Eye (tissue), 1 donor: ENCODE data around the gene ENC1.
"Not testable (repeated sequence)": the region's sequence is repeated elsewhere in the genome, so short reads cannot be mapped to it uniquely, and the experiment has no call there.

Experiments used
- DNase-seq: peaks from one replicate; pipeline ENCODE4 v3.0.0-alpha.2; 2015

The ENC1 gene, protein sequence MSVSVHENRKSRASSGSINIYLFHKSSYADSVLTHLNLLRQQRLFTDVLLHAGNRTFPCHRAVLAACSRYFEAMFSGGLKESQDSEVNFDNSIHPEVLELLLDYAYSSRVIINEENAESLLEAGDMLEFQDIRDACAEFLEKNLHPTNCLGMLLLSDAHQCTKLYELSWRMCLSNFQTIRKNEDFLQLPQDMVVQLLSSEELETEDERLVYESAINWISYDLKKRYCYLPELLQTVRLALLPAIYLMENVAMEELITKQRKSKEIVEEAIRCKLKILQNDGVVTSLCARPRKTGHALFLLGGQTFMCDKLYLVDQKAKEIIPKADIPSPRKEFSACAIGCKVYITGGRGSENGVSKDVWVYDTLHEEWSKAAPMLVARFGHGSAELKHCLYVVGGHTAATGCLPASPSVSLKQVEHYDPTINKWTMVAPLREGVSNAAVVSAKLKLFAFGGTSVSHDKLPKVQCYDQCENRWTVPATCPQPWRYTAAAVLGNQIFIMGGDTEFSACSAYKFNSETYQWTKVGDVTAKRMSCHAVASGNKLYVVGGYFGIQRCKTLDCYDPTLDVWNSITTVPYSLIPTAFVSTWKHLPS

DNA sequence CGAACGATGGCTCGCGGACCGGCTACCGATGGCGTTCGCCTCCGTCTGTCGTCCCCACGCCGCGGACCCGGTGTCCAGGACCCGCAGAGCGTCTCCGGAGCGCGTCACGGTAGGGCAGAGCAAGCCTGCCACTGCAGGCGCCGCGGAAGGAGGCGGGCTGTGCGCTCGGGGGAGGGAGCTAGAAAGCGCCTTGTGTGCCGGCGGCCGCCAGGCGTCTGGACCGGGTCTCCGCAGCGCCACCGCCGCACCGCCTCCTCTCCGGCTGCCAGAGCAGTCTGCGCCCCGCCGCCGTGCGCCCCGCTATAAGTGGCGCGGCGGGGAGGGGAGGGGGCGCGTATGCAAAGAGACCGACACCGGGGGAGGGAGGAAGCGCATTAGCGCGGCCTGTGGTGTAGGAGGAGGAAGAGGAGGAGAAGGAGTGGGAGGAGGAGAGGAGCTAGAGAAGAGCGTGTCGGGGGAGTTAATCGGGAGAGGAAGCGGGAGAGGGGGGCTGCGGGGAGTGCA is at the start of gene ENC1:
Gene ENC1, minus strand, starts transcription at position 279 of the 504 bp plus-strand sequence. CDS start 4,243 bp downstream, outside the sequence.
- peak; percentile 97 for DNase-seq

DNA sequence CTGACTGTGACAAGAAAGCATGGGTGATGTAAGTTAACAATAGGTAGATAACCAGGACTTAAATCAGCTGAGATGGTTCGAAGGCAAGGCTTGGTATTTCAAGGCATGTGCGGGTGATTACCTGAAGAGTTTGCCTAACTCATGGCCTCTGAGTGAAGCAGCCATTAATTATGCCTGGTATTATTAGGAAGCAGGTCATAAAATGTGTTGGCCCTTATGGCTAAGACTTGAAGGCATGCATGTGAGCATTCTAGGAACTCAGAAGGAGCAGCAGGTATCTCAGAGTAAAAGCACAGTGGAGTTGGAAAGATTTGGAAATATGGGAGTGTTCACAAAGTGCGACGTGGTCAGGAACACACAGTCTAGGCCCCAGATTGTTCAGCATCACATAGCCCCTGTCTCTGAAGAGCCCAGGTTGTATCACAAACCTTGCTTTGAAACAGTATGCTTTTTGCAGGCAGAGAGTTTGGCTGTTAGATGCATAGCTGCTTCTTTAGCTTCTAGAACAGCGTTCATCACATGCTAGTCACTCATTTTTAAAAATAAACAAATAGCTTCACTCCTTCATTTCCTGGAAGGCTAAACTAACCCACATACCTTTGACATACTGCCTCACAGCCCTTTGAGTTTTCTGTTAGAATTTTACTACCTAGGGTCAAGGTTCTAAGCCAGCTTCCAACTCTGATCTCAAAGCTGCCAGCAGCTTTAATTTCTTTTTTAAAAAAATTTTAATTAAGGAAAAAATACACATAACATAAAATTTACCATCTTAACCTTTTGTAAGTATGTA is 46.6 kb upstream of the ENC1 start:
- no peak for DNase-seq

DNA sequence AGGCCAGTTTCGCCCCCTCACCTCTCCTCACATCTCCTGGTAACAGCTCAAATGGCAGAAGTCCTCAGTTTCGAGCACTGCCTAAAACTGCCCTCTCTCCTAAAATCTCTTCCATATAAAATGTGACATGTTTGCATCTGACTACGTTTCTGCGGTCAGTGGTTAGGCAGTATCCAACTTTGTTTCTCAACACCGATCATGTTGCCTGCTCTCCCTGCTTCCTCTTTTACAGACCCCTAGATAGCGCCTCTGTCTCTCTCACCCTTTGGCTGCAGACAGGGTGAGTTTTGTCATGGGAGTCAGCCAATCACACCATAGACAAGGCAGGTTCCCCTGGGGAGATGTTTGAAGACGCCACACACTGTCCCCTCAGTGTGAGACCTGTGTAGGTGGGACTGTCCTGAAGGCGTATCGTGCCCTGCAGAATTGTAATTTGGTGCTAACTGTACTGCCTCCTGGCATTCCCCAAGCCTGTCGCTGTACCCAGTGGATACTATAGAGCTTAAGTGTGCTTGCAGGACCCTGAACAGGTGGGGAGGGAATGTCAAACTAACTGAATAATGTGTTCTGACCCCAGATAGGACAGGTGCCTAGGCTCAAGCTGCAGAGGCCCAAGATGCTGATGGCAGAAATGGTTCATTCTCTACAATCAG is 45.6 kb upstream of the ENC1 start:
- peak; percentile 28 for DNase-seq

DNA sequence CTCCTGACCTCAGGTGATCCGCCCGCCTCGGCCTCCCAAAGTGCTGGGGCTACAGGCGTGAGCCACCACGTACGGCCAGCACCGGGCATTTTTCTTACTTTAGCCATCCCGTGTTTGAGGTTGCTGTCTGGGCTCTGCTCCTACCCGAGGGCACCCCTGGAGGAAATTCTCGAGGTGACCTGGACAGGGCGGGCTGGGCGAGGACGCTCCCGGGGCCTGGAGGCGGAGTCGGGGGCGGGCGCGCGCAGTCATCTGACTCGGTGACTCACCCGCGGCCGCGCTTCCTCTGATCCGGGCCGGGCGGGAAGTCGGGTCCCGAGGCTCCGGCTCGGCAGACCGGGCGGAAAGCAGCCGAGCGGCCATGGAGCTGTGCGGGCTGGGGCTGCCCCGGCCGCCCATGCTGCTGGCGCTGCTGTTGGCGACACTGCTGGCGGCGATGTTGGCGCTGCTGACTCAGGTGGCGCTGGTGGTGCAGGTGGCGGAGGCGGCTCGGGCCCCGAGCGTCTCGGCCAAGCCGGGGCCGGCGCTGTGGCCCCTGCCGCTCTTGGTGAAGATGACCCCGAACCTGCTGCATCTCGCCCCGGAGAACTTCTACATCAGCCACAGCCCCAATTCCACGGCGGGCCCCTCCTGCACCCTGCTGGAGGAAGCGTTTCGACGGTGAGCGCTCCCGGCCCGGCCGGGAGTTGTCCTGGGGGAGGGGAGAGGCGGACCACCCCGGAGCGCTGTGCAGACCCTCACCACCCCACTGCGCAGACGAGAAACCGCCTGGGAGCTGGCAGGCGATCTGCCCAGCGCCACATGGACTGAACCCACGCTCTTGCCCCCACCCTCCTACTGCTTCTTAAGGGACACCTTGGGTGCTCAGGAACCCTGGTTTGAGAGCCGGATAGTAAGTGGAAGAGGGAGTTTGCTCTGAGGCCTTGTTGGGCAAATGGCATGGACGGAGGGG is 44.6 kb upstream of the ENC1 start, which contains the start of gene HEXB:
Gene HEXB, plus strand, starts transcription at position 334 of the 952 bp plus-strand sequence. Its CDS starts 28 bp downstream, at position 362.
- DNase-seq, result peak; percentile 90

DNA sequence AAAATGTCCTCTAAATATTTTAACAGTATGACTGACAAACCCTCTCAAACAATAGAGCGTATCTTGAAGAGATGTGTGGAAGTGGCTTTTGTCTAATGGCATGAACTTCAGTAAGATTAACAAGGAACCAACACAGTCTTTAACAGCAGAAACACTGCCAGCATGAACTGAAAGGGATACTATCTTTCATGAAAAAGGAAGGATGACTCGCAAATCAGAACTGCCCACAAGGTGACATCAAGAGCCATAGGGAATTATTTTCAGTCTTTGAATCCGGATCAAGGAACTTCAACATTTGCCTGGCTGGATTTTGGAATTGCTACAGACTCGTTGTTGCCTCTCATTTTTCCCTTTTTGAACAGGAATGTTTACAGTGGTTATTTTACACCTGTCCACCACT is 39.4 kb upstream of the ENC1 start:
- no peak for DNase-seq

DNA sequence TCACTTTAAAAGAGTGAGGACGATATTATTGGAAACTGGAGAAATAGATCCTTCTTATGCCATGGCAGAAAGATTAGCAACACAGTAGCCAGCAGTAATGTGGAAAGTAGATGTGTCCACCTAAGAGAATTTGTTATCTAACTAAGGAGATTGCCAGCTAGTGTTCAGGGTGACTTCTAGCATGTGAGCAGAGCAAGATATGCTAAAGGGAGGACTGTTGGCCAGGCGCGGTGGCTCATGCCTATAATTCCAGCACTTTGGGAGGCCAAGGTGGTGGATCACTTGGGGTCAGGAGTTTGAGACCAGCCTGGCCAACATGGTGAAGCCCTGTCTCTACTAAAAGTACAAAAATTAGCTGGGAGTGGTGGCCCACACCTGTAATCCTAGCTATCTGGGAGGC is 38.8 kb upstream of the ENC1 start:
- not testable (repeated sequence) for DNase-seq

DNA sequence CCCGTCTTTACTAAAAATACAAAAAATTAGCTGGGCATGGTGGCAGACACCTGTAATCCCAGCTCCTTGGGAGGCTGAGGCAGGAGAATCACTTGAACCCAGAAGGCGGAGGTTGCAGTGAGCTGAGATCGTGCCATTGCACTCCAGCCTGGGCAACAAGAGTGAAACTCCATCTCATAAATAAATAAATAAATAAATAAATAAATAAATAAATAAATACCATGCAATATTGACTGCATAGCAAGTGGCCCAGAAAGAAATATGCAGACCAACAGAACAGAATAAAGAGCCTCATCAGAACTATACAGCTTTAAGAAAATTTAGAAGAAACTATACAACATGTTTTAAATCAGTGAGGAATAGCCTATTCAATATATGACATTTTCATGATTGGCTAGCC is 37.6 kb upstream of the ENC1 start:
- DNase-seq, result not testable (repeated sequence)

DNA sequence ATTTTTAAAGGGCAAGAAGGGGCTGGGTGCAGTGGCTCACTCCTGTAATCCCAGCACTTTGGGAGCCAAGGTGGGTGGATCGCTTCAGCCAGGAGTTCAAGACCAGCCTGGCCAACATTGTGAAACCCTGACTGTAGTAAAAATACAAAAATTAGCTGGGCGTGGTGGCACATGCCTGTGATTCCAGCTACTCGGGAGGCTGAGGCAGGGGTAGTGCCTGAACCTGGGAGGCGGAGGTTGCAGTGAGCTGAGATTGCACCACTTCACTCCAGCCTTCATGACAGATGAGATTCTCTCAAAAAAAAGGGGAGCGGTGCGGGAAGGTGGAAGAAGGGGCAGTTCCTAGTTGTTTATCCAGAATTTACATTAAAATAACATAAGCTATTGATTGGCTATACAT is 35.9 kb upstream of the ENC1 start:
- not testable (repeated sequence) for DNase-seq

DNA sequence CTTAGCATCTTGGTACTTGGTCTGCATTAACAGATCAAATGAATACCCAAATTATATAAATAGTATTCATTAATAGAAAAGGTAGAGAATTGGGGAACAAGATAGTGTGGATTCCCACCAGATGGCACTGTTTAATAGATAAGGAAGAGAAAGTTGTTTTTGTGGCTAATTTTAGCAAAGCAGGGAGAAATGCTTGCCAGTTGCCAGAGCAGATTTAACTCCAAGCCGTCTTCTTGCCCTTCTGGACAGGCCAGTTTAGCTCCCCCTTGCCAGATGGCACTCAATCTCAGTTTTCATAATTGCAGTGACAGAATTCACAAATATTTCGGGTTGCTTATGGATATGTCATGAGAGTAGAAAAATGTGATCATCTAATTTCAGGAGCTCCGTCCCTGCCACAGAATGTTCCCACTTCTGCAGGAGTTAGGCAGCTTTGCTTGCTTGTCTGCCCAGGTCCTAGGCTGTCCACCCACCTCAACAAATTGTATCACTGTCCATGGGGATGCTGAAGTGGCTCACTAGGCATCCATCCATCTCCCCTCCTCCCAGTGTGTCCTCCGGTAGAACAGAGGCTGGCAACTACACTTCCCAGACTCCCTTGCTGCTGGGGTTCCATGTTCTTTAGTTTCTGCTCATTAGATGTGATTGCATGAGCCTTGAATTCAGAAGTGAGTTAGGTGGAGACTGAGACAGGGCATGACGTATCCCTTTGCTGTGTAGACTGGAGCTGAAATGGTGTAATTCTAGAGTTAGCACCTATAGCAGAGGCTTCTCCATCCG is 32.7 kb upstream of the ENC1 start:
- DNase-seq, result peak; percentile 55

DNA sequence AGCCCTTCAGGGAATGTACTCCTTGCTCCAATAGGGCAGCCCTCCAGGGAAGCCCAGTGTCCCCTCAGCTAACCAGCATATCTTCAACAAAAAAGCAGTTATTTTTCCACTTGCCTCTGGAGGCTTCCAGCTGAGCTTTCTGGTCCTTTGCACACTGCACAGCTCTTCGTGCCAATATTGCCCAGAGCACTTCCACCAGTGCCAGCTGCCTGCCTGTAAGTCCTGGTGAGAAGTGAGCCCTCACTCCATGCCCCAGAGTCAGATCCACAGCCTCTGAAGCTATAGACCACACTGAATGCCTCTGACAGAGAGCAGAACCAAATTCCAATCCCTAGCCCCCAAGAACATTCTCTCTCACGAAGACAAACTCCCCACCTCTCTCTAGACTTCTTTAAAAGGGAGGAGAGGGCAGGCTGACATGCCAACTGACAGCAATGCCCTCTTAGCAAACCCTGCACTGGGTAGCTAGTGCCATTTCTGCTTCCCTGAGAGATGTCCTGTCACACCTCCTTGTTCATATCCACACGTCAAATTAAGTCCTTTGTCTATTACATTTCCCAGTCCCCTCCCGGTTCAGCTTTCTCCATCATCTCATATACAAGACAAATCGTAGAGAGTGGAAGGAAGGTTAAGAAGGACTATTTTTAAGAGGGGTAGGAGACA is 31.8 kb upstream of the ENC1 start:
- no peak for DNase-seq

DNA sequence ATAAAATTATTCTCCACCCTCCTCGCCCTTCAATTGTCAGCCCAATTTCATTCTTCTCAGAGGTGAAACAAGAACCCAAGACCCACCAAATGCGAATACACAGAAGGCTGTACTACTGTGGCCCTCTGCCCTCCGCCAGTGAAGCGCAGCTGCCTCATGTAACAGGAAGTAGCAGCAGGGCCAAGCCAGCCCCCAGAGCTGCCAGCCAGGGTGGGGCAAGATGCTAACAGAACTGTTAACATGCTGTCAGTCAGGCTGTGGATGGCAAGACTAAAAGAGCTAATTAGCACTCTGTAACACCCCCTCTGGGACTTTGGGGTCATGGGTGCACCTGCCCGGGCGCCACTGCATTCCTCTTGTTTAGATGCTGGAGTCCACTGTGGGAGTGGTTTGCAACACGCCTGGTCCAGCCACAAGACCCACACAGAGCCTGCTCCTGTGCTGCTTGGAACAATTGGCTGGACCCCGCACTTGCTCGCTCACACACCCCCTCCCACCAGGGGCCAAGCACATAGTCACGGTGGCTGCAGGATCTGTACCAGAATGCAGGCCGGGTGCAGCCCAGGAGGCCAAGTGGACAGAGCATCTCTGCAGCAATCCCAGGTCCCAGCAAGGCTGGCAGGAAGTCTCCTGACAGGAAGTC is 30.0 kb upstream of the ENC1 start:
- DNase-seq, result no peak

DNA sequence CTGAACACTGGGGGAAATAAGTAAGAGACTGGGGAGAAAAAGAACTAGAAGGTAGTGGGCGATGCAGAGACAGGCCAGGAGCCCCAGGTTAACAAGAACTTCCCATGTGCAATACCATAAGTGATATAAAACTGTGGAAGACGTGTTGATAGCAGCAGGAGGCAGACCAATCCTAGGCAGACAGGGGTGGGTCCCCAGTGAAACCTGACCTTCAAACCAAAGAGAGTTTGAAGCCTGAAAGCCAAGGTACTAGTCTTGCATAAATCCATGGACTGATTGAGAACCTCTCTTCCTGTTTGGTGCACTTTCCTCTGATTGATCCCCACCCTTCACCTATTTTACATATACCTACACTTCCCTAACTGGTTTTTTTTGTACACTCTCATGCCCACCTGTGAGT is 29.3 kb upstream of the ENC1 start:
- no peak for DNase-seq

DNA sequence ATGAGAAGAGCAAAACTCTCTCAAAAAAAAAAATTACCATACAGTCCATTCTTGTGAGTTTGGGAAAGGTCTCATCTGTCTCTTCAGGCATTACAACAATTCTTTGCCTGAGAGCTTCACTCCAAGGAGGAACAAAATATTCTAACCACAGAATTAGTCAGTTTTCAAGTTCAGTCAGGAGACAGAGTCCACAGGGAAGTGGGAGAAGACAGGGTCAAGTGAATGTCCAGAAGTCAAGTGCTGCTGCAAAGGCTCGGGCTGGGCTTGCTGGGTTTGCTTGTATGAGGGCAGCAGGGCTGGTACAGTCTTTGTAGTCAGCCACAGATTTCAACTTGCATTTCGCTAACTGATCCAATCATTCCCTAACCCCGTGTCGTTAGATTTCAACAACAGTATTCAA is 26.9 kb upstream of the ENC1 start:
- no peak for DNase-seq

DNA sequence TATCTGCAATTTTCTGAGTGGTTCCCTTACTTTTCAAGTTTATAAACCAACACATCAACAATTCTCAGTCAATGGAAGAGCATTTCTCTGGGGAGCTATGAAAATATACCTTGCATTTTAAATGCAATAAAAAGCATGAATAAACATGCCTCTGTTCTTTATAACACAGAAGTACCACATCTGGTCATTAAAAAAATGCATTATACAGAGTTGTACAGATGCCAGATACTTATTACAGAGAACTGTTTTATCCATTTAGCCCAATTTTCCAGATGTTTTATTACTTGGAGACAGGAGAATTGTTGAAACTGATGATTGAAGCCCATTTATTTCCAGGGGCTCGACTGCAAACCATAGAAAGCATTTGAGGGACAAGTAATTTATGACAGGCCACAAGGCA is 25.3 kb upstream of the ENC1 start:
- no peak for DNase-seq

DNA sequence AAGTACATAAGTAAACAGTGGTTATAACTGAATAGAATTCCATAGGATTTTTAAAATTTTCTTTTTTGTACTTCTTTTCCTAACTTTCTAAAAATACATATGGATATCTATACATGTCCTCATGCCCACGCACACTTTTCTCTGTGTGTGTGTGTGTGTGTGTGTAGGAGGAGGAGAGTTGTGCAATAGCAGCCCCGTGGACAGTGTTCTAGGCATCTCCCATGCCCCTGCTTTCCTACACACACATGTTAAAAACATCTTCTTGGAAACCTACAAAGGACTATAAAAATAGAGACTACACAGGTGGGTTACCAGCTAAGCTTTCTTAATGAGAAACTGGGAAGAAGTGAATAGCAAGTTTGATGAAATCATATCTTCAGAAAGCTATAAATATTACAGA is 24.7 kb upstream of the ENC1 start:
- DNase-seq, result no peak

DNA sequence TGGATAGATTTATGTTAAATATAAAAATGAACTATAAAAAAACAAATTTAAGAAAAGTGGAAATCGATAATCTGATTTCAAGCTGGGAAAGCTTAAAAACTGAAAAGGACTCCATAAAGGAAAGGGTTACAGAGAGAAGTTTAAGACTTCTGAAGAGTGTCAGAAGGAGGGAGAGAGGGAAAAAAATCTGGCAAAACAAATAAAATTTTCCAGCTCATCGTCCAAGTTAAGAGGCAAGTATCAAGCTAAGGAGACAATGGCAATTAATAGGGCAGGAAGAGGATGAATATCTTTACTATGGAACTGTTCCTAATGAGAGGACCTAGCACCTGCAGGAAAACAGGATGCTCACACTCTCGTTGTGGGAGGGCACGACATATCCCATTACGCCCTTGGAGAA is 24.0 kb upstream of the ENC1 start:
- no peak for DNase-seq

DNA sequence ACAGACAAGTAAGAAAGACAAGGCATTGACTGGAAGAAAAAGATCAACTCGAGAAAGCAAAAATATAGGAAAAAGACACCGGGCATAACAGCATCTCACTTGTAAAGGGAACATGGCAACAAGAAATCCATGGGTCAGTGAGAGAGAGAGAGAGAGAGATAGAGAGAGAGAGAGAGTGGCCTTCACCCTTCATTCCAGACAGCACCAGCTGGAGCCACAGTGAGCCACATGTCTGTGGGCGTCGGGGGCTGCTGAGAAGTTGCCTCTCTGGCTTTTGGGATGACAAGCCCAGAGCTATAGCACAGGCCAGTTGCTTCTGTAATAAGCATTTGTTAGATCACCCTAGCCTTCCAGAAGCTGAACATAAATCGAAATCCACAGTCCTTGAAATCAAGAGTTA is 20.3 kb upstream of the ENC1 start:
- no peak for DNase-seq

DNA sequence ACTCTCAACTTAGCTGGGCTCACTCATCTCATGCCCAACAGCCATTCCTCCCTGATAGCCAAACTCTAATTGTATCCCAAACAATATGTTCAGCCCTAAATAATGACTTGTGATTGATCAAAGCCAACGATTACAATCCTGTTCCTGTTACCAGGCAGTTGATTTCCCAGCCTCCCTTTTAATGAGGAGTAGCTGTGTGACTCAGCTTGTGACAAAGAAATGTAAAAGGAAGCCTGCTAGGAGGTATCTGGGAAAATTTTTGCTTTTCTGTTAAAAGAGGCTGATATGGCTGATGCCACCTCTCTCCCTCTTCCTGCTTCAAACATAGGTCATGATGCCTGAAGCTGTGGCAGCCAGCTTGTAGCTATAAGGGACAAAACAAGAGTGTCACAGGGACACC is 19.6 kb upstream of the ENC1 start:
- no peak for DNase-seq

DNA sequence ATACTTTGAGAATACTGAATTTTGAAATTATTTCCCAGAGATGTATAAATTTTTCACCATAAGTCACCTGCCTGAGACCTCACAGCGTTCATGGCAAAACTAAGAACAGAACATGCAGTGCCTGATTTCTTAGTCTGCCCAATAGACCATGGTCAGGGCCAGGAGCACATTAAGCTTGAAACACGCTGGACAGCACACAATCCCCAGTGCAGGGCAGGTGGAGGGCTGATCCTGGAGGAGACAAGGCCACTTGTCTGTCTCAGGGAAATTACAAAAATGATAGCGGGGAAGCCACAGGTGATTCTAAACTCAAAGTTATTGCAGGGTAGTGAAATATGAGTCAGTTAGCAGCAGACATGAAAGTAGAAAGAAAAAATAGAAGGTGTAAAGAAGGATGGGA is 18.6 kb upstream of the ENC1 start:
- DNase-seq, result no peak

DNA sequence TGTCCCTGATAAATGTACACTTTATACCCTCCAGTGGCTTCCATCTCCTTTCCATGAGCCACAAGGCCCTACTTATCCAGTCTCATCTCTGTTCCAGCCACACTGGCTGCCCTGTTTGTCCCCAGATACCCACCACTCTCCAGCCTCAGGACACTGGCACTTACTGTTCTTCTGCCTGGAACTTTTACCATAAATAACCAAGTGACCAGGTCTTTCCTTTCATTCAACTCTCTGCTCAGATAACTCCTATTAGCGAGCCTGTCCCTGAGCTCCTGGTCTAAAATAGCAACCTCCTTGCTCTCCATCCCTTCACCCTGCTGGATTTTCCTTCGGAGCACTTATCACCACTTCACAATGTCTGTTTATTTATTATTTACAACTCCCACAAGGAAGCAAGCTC is 16.6 kb upstream of the ENC1 start:
- peak; percentile 19 for DNase-seq
